GM12878 (cell line): ENCODE data around the gene NAA38.

ENCODE experiments used
- CTCF ChIP-seq, 3 experiments: IDR thresholded peaks in 2 of 3; conservative IDR thresholded peaks in 1 of 3; 2 replicates each; pipeline ENCODE4 v1.5.1; 2011; ENCODE audit warnings: low read depth in 3 of 3, low read length in 3 of 3, mild to moderate bottlenecking in 3 of 3, control low read depth in 2 of 3, moderate library complexity in 2 of 3, inconsistent platforms in 1 of 3, mixed read lengths in 1 of 3; ENCODE audit not compliant: control insufficient read depth in 2 of 3, insufficient read depth in 1 of 3; ENCODE audit errors: extremely low read depth in 1 of 3
- SUZ12 ChIP-seq: fragments of 200-600 bp; sonication (generic); IDR thresholded peaks from one replicate; pipeline ENCODE4 v1.6.1; 2018; ENCODE audit warnings: antibody characterized with exemption, mild to moderate bottlenecking; ENCODE audit not compliant: unreplicated experiment

GRCh38 chr17:7823581-7824001 is 33.8 kb downstream of the NAA38 start:
- no peak for TF ChIP-seq CTCF (IDR thresholded peaks at IDR 0.05 in 2 of 3, conservative IDR thresholded peaks at IDR 0.05 in 1 of 3; ENCODE audit: control insufficient read depth in 2 of 3, extremely low read depth in 1 of 3, insufficient read depth in 1 of 3, low read depth in 3 of 3, low read length in 3 of 3)
- TF ChIP-seq SUZ12: no peak
